HEK293 (cell line): ENCODE data around the gene LRRC8C.

Source experiments
- CTCF ChIA-PET: fragments of 350-600 bp; formaldehyde crosslinking; extraction: SDS; loops from one replicate; lab custom pipeline; 2021; ENCODE audit warnings: antibody characterized with exemption; lab: Yijun Ruan, JAX
- POLR2A ChIA-PET: fragments of 300-600 bp; formaldehyde crosslinking; extraction: SDS; loops from one replicate; lab custom pipeline; 2020; ENCODE audit warnings: antibody characterized with exemption, inconsistent platforms; lab: Yijun Ruan, JAX
- H3K27ac ChIP-seq: fragments of 200-500 bp; sonication (Bioruptor generic); 2 replicates; pipeline ENCODE4 v1.5.1; 2014; ENCODE audit warnings: low read depth, low read length, control low read depth, inconsistent platforms; ENCODE audit errors: extremely low read depth
- H3K36me3 ChIP-seq, 2 experiments: fragments of 200-500 bp in 1 of 2; sonication (Bioruptor generic) in 1 of 2; 1 replicate in 1 of 2; 2 replicates in 1 of 2; pipeline ENCODE4 v1.5.1; 2014 to 2017; ENCODE audit warnings: inconsistent platforms in 2 of 2, low read length in 2 of 2; ENCODE audit not compliant: control insufficient read depth in 2 of 2, insufficient read depth in 1 of 2
- H3K4me1 ChIP-seq: fragments of 200-500 bp; sonication (Bioruptor generic); 2 replicates; pipeline ENCODE4 v1.5.1; 2014; ENCODE audit warnings: mild to moderate bottlenecking, low read length, inconsistent platforms; ENCODE audit not compliant: control insufficient read depth, insufficient read depth
- H3K4me3 ChIP-seq: 2 replicates; pipeline ENCODE4 v1.5.1; 2011; ENCODE audit warnings: low read depth, mild to moderate bottlenecking, control low read depth, low read length, moderate library complexity
- H3K9me3 ChIP-seq: fragments of 200-500 bp; sonication (Bioruptor generic); 2 replicates; pipeline ENCODE4 v1.5.1; 2014; ENCODE audit warnings: low read depth, low read length, inconsistent platforms; ENCODE audit not compliant: control insufficient read depth, insufficient read depth
- ATF2 ChIP-seq: fragments of 450-650 bp; formaldehyde crosslinking; IDR thresholded peaks from 2 replicates; pipeline ENCODE4 v1.5.1; 2016; ENCODE audit warnings: missing biosample characterization, missing genetic modification characterization, low read depth
- ELK4 ChIP-seq: IDR thresholded peaks from 2 replicates; pipeline ENCODE4 v1.6.1; 2011; ENCODE audit warnings: mild to moderate bottlenecking, low read depth, low read length, borderline replicate concordance
- FEZF1 ChIP-seq: fragments of 450-650 bp; formaldehyde crosslinking; IDR thresholded peaks from 2 replicates; pipeline ENCODE4 v1.5.1; 2016; ENCODE audit warnings: missing biosample characterization, missing genetic modification characterization
- OSR2 ChIP-seq: fragments of 450-650 bp; formaldehyde crosslinking; IDR thresholded peaks from 2 replicates; pipeline ENCODE4 v1.5.1; 2016; ENCODE audit warnings: missing biosample characterization, missing genetic modification characterization
- REPIN1 ChIP-seq: fragments of 450-650 bp; formaldehyde crosslinking; IDR thresholded peaks from 2 replicates; pipeline ENCODE4 v1.5.1; 2017; ENCODE audit warnings: missing biosample characterization, missing genetic modification characterization, low read depth
- WT1 ChIP-seq: fragments of 450-650 bp; formaldehyde crosslinking; IDR thresholded peaks from 2 replicates; pipeline ENCODE4 v1.5.1; 2016; ENCODE audit warnings: missing biosample characterization, missing genetic modification characterization
- ZBTB49 ChIP-seq: fragments of 450-650 bp; formaldehyde crosslinking; IDR thresholded peaks from 2 replicates; pipeline ENCODE4 v1.5.1; 2016; ENCODE audit warnings: missing biosample characterization, missing genetic modification characterization, low read depth
- ZNF138 ChIP-seq: fragments of 450-650 bp; formaldehyde crosslinking; IDR thresholded peaks from 2 replicates; pipeline ENCODE4 v1.5.1; 2016; ENCODE audit warnings: missing biosample characterization, missing genetic modification characterization, borderline replicate concordance
- ZNF140 ChIP-seq: fragments of 450-650 bp; formaldehyde crosslinking; IDR thresholded peaks from 2 replicates; pipeline ENCODE4 v1.5.1; 2016; ENCODE audit warnings: missing biosample characterization, missing genetic modification characterization
- ZNF146 ChIP-seq: fragments of 450-650 bp; formaldehyde crosslinking; IDR thresholded peaks from 2 replicates; pipeline ENCODE4 v1.5.1; 2016; ENCODE audit warnings: missing biosample characterization, missing genetic modification characterization
- ZNF366 ChIP-seq: fragments of 450-650 bp; formaldehyde crosslinking; conservative IDR thresholded peaks from 2 replicates; pipeline ENCODE4 v1.5.1; 2016; ENCODE audit warnings: missing biosample characterization, missing genetic modification characterization
- ZNF514 ChIP-seq: fragments of 450-650 bp; formaldehyde crosslinking; IDR thresholded peaks from 2 replicates; pipeline ENCODE4 v1.5.1; 2016; ENCODE audit warnings: missing biosample characterization, missing genetic modification characterization
- ZNF596 ChIP-seq: fragments of 450-650 bp; IDR thresholded peaks from 2 replicates; pipeline ENCODE4 v1.5.0; 2018; ENCODE audit warnings: missing biosample characterization, mild to moderate bottlenecking, missing genetic modification characterization, moderate library complexity
- ZNF626 ChIP-seq: fragments of 450-650 bp; sonication (Bioruptor Pico); formaldehyde crosslinking; IDR thresholded peaks from 2 replicates; pipeline ENCODE4 v1.5.1; 2018; ENCODE audit warnings: missing biosample characterization, missing genetic modification characterization, inconsistent platforms
- ZNF670 ChIP-seq: fragments of 450-650 bp; formaldehyde crosslinking; IDR thresholded peaks from 2 replicates; pipeline ENCODE4 v1.5.1; 2016; ENCODE audit warnings: missing biosample characterization, missing genetic modification characterization, low read depth
- ZNF791 ChIP-seq: fragments of 450-650 bp; formaldehyde crosslinking; IDR thresholded peaks from 2 replicates; pipeline ENCODE4 v1.5.1; 2016; ENCODE audit warnings: missing biosample characterization, missing genetic modification characterization
- ZSCAN18 ChIP-seq: fragments of 450-650 bp; formaldehyde crosslinking; IDR thresholded peaks from 2 replicates; pipeline ENCODE4 v1.5.1; 2016; ENCODE audit warnings: missing biosample characterization, missing genetic modification characterization

Gene LRRC8C

GRCh38 chr1:89739844-89740216 lies 106.9 kb downstream of the LRRC8C start:
- ChIA-PET POLR2A (no interaction called here), CTCF (interaction anchor here (0.6 to 0.9 kb wide), 2 partner anchors 23 to 141 kb away, joined by 3 to 5 read pairs; no protein-coding TSS in a partner anchor)
- Histone ChIP-seq H3K9me3 (no peaks in the 10 kb centered on the region), H3K36me3 (no peaks in the 10 kb centered on the region), H3K4me1 (no peaks in the 10 kb centered on the region), H3K4me3 (no peak overlapping the region), H3K27ac (no peak overlapping the region)
- TF ChIP-seq ZNF791 (tag by site-specific recombination): no peak
- TF ChIP-seq WT1 (tag by site-specific recombination): no peak
- TF ChIP-seq FEZF1 (tag by site-specific recombination): no peak
- no peak for TF ChIP-seq ZBTB49 (tag by site-specific recombination)
- TF ChIP-seq ZNF146 (tag by site-specific recombination): no peak
- TF ChIP-seq REPIN1: no peak
- TF ChIP-seq OSR2 (tag by site-specific recombination): no peak
- TF ChIP-seq ZNF596 (tag by site-specific recombination): no peak
- no peak for TF ChIP-seq ZNF140 (tag by site-specific recombination)
- TF ChIP-seq ZSCAN18: no peak
- no peak for TF ChIP-seq ELK4
- TF ChIP-seq ZNF514 (tag by site-specific recombination): no peak
- TF ChIP-seq ZNF626 (tag by site-specific recombination): no peak

- POLR2A ChIA-PET: no interaction called here
- H3K27ac ChIP-seq: no peak overlapping the region
- TF ChIP-seq ZNF366 (tag by site-specific recombination) (no peak), ZNF138 (no peak)
- TF ChIP-seq, all 188 proteins: peak for 0
- CTCF ChIA-PET: interaction anchor here (0.6 to 0.7 kb wide), 2 partner anchors 242 to 1841 kb away, joined by 3 read pairs; no protein-coding TSS in a partner anchor
- no peak overlapping the region for H3K4me3 ChIP-seq
- H3K36me3 ChIP-seq: no peaks in the 10 kb centered on the region
- H3K4me1 ChIP-seq: no peaks in the 10 kb centered on the region
- H3K9me3 ChIP-seq: no peaks in the 10 kb centered on the region
Observed at GRCh38 chr1:89743788-89744187, 110.9 kb downstream of the LRRC8C start.

- no peak overlapping the region for H3K4me3 ChIP-seq
- ChIA-PET CTCF (no interaction called here), POLR2A (no interaction called here)
- H3K36me3 ChIP-seq: no peaks in the 10 kb centered on the region
- TF ChIP-seq ZNF670 (tag by site-specific recombination): no peak
- TF ChIP-seq ATF2 (tag by site-specific recombination): 0 out of 2 replicates have a peak, but pooled peaks have one; percentile 10
- no peak overlapping the region for H3K27ac ChIP-seq
- H3K4me1 ChIP-seq: no peaks in the 10 kb centered on the region
- H3K9me3 ChIP-seq: no peaks in the 10 kb centered on the region
Observed at GRCh38 chr1:89746424-89747149, 113.7 kb downstream of the LRRC8C start.
